ENCODE measurements around the gene RSL24D1. TPM values are rescaled to one million over a fixed set of nuclear protein-coding genes. Genes with fewer than 3 reads are reported as not detected.

RSL24D1 gene
- total and polyA plus RNA-seq, 9 of the 15 experiments (the other 6 are each of a cell fraction or from before 2014, with no cell fraction given), result 133 to 324 (median 223) TPM

- Histone ChIP-seq H4K20me1 (replicated peaks; ENCODE audit: control insufficient read depth, insufficient read depth, low read length) (no peaks in the 10 kb centered on the region), H3K4me3 (no peak overlapping the region), H3K79me2 (ENCODE audit: control insufficient read depth, insufficient read depth, low read length) (peaks cover 84% of the 10 kb centered on the region), H3K4me2 (ENCODE audit: insufficient read depth, low read length) (no peak overlapping the region), H3K9me1 (ENCODE audit: control insufficient read depth, insufficient read depth, low read length) (no peaks in the 10 kb centered on the region), H3K4me1 (replicated peaks in 1 of 2; ENCODE audit: control insufficient read depth in 2 of 2, insufficient read depth in 2 of 2, low read length in 2 of 2) (peaks cover 3 to 35% of the 10 kb centered on the region in 2 experiments; a peak in 3 of 5 replicates), H3K27ac (ENCODE audit: extremely low read depth, low read depth, low read length) (no peak overlapping the region; the same call in 2 of the 3 replicates), H3K9me3 (replicated peaks; ENCODE audit: control insufficient read depth, insufficient read depth, low read depth, low read length) (no peaks in the 10 kb centered on the region), H3K9ac (ENCODE audit: insufficient read depth in 1 of 2, low read depth in 2 of 2, low read length in 2 of 2) (0 out of 4 replicates have a peak overlapping the region, but pooled peaks of 1 of the 2 experiments have one; percentile 6), H2AFZ (ENCODE audit: low read depth, low read length) (no peak overlapping the region), H3K36me3 (ENCODE audit: control insufficient read depth, insufficient read depth, low read length) (peaks cover 49% of the 10 kb centered on the region), H3K27me3 (ENCODE audit: control insufficient read depth in 2 of 2, insufficient read depth in 2 of 2, low read length in 2 of 2) (no peaks in the 10 kb centered on the region)
- in situ Hi-C loops (cut with MboI) (no loop called here), intact Hi-C loops (cut with micrococcal nuclease) (no loop called here)
- POLR2A ChIA-PET, result no interaction called here
- TSS peak; percentile 2 for BruUV-seq (replicated peaks)
- TF ChIP-seq SRF (CRISPR knock-in tag; IDR thresholded peaks at IDR 0.05) (no peak), ZNF668 (CRISPR knock-in tag; IDR thresholded peaks at IDR 0.05) (no peak), PRMT5 (CRISPR knock-in tag; IDR thresholded peaks at IDR 0.05) (no peak), RBFOX2 (IDR thresholded peaks at IDR 0.05; ENCODE audit: low read depth, low read length) (peak; percentile 23; the same call in 1 of the 2 replicates), HSF4 (CRISPR knock-in tag; IDR thresholded peaks at IDR 0.05; ENCODE audit: borderline replicate concordance) (no peak)
- 89% methylated on average over 2 of the region's 2 CpGs for WGBS (ENCODE audit: insufficient coverage, low coverage, missing lambda C conversion rate)
- CTCF ChIA-PET (ENCODE audit: low intra/inter-chr PET ratio), result no interaction called here
- DNase-seq (ENCODE audit: extremely low read depth in 1 of 4, low spot score in 3 of 4) (no peak), FAIRE-seq (no peak), ATAC-seq (no peak)
These were observed 37.5 kb upstream of the RSL24D1 start for GRCh38 chr15:55234104-55234799.

All from K562 (cell line).